Left colon (tissue), 2 donors: ENCODE data around the gene EEFSEC. TPM values are rescaled to one million over a fixed set of nuclear protein-coding genes. Genes with fewer than 3 reads are reported as not detected.

Experiments used
- ATAC-seq: fragments of 200-7000 bp; cut with Tn5 transposase; one replicate; pipeline ENCODE4 v1.9.1; 2020; ENCODE audit warnings: mild to moderate bottlenecking, moderate library complexity
- DNase-seq, 2 donors: peaks; one replicate each; pipeline ENCODE4 v3.0.0-alpha.2; 2020
- intact Hi-C, 2 donors: fragments of 100-400 bp; cut with DNase I in 1 of 2; cut with micrococcal nuclease in 1 of 2; formaldehyde crosslinking; loops; one replicate each; pipeline versions ENCODE4 v1.11.2 to v1.14.0; 2022; cut with DNase I, micrococcal nuclease
- total RNA-seq, 2 donors: library from RNA; stranded (reverse); fragmentation: NEBNext Ultra II Directional; extraction: Animal tissue kit (Norgen Biotek cat#: 25700); gene quantifications; one replicate each; pipeline ENCODE4 v1.2.1, GENCODE V29; 2021
- donor health status: DM: no; HTN: no; CAD: no.
- donor health status: DM: yes; HTN: yes; CAD: no.

EEFSEC gene
- total RNA-seq, 2 donors from 2014 or later = 7.3 to 10.5 TPM

GRCh38 chr3:128418900-128419299 lies 265.6 kb downstream of the EEFSEC start:
- intact Hi-C loops = no loop called here
- no peak for DNase-seq
- no peak for ATAC-seq

- ATAC-seq = no peak
- intact Hi-C loops = no loop called here
- DNase-seq = no peak
These were observed 266.0 kb downstream of the EEFSEC start for GRCh38 chr3:128419311-128419710.

DNA sequence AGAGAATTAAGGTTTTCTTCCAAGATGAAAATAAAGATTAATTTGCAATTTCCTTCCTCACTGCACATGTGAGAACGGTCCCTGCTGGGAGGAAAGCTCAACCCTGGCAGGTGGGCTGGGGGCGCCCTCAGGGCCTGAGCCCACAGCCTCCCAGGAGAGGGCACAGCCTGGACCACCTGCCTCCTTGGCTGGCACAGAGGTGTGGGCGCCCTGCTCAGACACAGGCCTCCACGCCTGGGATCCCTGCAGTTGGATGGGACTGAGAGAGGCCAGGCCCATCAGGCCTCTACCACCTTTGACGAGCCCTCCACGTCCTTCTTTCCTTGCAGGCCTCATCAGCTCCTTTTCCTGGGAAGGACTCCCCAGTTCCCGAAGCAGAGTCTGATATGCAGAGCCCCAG lies 267.0 kb downstream of the EEFSEC start:
- ATAC-seq = no peak
- intact Hi-C loops = loop anchor here in 1 of 2 donors (10.0 kb wide), 1 partner anchor 185 kb away; no protein-coding TSS in a partner anchor
- no peak for DNase-seq

DNA sequence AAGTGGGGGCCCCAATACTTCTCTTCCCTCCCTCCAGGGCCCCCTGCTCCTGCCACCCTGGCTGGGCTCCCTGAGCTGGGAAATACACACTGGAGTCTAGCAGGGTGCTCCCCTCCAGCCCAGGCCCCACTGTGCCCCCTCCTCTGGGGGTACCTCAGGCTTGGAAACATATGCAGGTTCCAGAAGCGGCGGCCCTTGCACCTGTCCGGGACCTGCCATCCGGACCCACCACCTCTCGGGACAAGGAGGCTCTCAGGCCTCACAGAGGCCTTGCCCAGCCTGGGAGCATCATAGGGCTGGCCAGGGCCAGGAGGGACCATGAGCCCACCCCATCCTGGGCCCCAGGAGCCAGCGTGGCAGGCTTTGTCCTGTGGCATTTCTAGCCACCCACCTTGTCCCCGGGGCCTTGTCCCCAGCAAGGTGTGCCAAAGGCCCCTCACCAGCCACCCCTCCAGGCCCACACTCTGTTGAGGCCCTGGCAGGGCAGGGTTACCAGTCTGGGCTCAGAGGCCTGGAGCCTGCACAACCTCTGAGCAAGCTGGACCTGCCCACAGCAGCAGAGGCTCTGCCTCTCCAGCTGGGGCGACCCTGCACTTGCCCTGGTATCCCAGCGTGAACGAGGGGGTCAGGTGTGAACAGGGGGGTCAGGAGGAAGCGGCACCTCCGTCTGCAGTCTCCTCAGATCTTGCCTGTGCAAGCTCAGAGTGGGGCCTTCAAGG lies 267.6 kb downstream of the EEFSEC start:
- no peak for ATAC-seq
- intact Hi-C loops = loop anchor here in 1 of 2 donors (10.0 kb wide), 1 partner anchor 184 kb away; no protein-coding TSS in a partner anchor

GRCh38 chr3:128421439-128421836 lies 268.2 kb downstream of the EEFSEC start:
- DNase-seq (no peak), ATAC-seq (no peak)
- intact Hi-C loops = loop anchor here in 1 of 2 donors (10.0 kb wide), 1 partner anchor 183 kb away; no protein-coding TSS in a partner anchor

More for the DNA sequence above, 267.6 kb downstream of the EEFSEC start:
- no peak for DNase-seq

GRCh38 chr3:128421966-128422365 lies 268.7 kb downstream of the EEFSEC start:
- intact Hi-C loops = loop anchor here in 1 of 2 donors (10.0 kb wide), 1 partner anchor 183 kb away; no protein-coding TSS in a partner anchor
- no peak for DNase-seq
- no peak for ATAC-seq

- DNase-seq (no peak), ATAC-seq (no peak)
- intact Hi-C loops = loop anchor here in 1 of 2 donors (10.0 kb wide), 1 partner anchor 182 kb away; no protein-coding TSS in a partner anchor
These were observed 269.7 kb downstream of the EEFSEC start for GRCh38 chr3:128422762-128423524.

- intact Hi-C loops = loop anchor here in 1 of 2 donors (10.0 kb wide), 1 partner anchor 181 kb away; no protein-coding TSS in a partner anchor
- ATAC-seq = no peak
- no peak for DNase-seq
These were observed 270.4 kb downstream of the EEFSEC start for GRCh38 chr3:128423525-128424147.

- ATAC-seq (no peak), DNase-seq (no peak)
- intact Hi-C loops = loop anchor here (5.0 to 10.0 kb wide), 3 partner anchors 73 to 183 kb away; no protein-coding TSS in a partner anchor
These were observed 271.3 kb downstream of the EEFSEC start for GRCh38 chr3:128424508-128425069.

DNA sequence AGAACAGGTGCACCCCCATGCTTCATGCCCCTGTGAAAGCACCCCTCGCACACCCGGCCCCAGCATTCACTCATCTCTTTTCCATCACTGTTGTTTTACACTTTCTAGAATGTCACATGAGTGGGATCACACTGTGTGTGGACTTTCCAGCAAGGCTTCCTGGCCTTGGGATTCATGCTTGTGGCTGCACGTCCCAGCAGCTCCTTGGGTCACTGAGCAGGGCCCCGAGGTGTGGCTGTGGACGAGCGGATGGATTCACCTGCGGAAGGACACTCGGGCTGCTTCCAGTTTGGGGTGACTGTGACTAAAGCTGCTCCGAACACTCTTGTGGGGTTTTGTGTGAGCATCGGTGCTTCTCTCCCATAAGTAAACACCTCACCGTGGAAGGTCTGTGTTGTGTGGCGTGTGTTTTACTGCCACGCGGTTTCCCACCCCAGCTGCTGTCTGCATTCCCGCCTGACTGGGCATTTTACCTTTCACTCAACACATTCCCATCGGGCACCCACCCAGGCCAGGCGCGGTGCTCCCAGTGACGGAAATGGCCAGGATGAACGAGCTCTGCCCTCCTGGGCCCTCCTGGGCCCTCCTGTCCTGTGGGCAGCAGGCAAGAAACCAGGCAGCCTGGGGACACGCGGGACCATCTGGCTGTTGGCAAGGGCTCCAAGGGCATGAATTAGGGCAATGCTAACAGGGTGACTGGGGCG lies 272.0 kb downstream of the EEFSEC start:
- intact Hi-C loops = loop anchor here (5.0 to 10.0 kb wide), 3 partner anchors 72 to 182 kb away; no protein-coding TSS in a partner anchor
- no peak for ATAC-seq
- no peak for DNase-seq

GRCh38 chr3:128425846-128426127 lies 272.5 kb downstream of the EEFSEC start:
- no peak for DNase-seq
- ATAC-seq = no peak
- intact Hi-C loops = loop anchor here (5.0 to 10.0 kb wide), 3 partner anchors 72 to 182 kb away; no protein-coding TSS in a partner anchor

GRCh38 chr3:128426128-128426921 lies 273.0 kb downstream of the EEFSEC start:
- intact Hi-C loops = loop anchor here (5.0 to 10.0 kb wide), 3 partner anchors 71 to 181 kb away; no protein-coding TSS in a partner anchor
- DNase-seq = peak in 1 of 2 donors; percentile 41
- ATAC-seq = peak; percentile 94

DNA sequence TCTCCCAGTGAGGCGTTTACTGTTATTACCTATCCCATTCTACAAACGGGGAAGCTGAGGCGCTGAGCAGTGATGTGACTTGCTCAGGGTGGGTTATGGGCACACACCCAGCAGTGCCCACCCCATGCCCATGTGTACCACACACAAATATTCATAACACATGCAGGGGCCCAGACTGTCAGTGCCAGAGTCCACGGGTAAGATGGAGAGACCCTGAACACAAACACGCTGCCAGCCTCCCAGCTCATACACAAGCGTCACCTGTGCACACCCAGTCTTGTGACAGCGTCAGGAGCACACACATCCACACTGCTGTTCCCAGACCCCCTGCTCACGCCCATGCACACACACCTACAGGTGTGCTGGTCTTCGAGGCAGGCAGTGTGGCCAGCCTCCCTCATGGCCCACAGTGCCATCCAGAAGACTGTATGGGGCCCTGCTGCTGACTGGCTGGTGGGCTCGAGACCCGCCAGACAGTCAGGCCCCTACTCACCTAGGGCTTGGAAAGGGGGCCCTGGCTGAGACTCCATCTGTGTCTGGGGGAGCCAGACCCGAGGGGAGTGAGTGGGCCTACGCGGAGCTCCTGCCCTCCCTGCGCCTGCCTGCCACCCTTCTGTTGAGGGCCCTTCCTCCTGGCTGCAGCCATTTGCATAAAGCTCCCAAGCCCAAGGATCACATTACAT lies 274.0 kb downstream of the EEFSEC start:
- no peak for DNase-seq
- no peak for ATAC-seq
- intact Hi-C loops = loop anchor here (5.0 to 10.0 kb wide), 3 partner anchors 70 to 180 kb away; no protein-coding TSS in a partner anchor

DNA sequence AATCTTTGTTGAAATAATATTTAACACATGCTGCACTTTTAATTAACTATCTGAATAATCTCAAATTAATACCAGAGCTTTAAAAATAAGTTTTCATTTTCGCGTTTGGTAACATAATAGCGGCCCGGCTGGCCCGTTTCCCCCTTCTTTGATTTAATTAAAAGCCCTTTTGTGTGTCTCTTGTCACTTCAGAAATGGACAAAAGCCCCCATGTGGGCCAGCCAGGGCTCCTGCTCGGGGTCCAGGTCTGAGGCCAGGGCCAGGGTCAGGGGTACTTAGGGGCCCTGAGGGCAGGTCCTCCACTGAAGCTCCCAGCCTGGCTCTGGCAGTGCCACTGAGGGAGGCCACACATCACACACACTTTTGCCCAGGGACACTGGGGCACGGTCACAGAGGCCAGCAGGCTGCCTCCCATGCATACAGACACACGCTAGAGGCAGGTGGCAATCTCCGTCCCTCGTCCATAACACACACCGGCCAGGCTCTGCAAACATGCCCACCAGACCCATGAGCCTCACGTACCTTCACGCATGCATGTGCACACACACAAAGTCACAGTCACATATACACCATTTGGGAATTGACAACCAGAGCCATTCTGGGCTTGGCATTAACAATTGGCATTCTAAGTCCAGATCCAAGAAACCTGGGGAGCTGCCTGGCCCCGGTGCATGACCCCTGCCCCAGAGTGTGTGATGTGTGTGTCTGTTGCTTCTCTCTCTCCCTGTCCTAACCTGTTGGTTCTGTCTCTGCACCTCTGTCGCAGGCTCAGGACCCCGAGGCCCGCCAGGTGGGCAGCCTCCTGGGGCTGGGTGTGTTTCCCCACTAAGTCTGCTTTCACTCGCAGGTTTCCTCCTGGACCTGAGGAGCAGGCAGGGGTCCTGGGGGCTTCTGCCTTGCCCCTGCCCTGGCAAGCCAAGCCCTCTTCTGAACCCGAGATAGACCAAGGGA lies 274.9 kb downstream of the EEFSEC start:
- DNase-seq (no peak), ATAC-seq (no peak)
- intact Hi-C loops = loop anchor here (5.0 to 10.0 kb wide), 3 partner anchors 69 to 179 kb away; no protein-coding TSS in a partner anchor

DNA sequence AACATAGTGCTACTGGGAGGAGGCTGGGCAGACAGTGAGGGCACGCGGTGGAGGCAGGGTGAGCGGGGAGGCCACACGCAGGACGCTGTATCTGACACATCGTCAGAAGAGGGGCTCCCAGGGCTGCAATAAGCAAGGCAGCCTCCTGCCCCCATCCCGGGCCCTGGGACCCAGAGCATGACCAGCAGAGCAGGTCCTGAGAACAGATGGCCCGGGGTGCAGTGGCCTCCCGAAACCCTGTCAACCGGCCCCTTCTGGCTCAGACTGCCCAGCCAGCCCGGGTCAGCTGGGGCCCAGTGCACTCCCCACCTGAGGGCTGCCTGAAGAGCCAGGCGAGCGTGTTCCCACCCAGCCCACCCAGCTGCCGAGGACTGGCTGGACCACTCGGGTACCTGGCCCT lies 276.0 kb downstream of the EEFSEC start:
- ATAC-seq (no peak), DNase-seq (no peak)
- intact Hi-C loops = loop anchor here (5.0 to 10.0 kb wide), 3 partner anchors 68 to 178 kb away; no protein-coding TSS in a partner anchor

GRCh38 chr3:128429751-128430150 lies 276.5 kb downstream of the EEFSEC start:
- DNase-seq (no peak), ATAC-seq (no peak)
- intact Hi-C loops = loop anchor here (5.0 to 10.0 kb wide), 3 partner anchors 68 to 178 kb away; no protein-coding TSS in a partner anchor
